HepG2 (cell line): ENCODE results near the gene RHOT1. TPM values are rescaled to one million over a fixed set of nuclear protein-coding genes. Genes with fewer than 3 reads are reported as not detected.
"Not testable (repeated sequence)": the region's sequence is repeated elsewhere in the genome, so short reads cannot be mapped to it uniquely, and the experiment has no call there.

ENCODE experiments used
- ATAC-seq: fragments of 200-7000 bp; cut with Tn5 transposase; 3 replicates; pipeline ENCODE4 v1.9.1; 2020; ENCODE audit warnings: mild to moderate bottlenecking, moderate library complexity
- BruUV-seq: library from RNA; stranded (reverse); fragments of 400-500 nt; replicated peaks from 2 replicates; lab custom pipeline; 2021; lab: Mats Ljungman, UMichigan
- CTCF ChIA-PET: fragments of 300-600 bp; formaldehyde crosslinking; extraction: SDS; loops from one replicate; lab custom pipeline; 2021; ENCODE audit warnings: low total read pairs, inconsistent platforms, low intra/inter-chr PET ratio; lab: Yijun Ruan, JAX
- POLR2A ChIA-PET: fragments of 350-600 bp; sonication (Branson Sonifier 250); formaldehyde crosslinking; loops from one replicate; lab custom pipeline; 2020; ENCODE audit warnings: antibody characterized with exemption, inconsistent platforms; lab: Yijun Ruan, JAX
- DNase-seq: peaks from one replicate; pipeline ENCODE4 v3.0.0-alpha.2; 2015; ENCODE audit warnings: low spot score
- FAIRE-seq: peaks from 3 replicates; lab custom pipeline; 2011; peaks lifted over from hg19 to GRCh38; lab: Jason Lieb, UNC
- H2AFZ ChIP-seq: one replicate; pipeline ENCODE4 v1.6.1; 2011; ENCODE audit warnings: low read length, inconsistent platforms
- H3K27ac ChIP-seq: fragments of 300-600 bp; 3 replicates; pipeline ENCODE4 v1.8.0; 2011; ENCODE audit warnings: mixed run types, mild to moderate bottlenecking, mixed read lengths, low read length, inconsistent platforms; ENCODE audit not compliant: insufficient read depth; ENCODE audit errors: extremely low read length
- H3K27me3 ChIP-seq, 2 experiments: fragments of 200-600 bp in 1 of 2; 2 replicates in 1 of 2; 3 replicates in 1 of 2; pipeline versions ENCODE4 v1.6.0 to v1.8.0; 2011; ENCODE audit warnings: low read length in 2 of 2, mild to moderate bottlenecking in 2 of 2, moderate library complexity in 2 of 2, inconsistent platforms in 1 of 2; ENCODE audit not compliant: insufficient read depth in 2 of 2, control insufficient read depth in 1 of 2
- H3K36me3 ChIP-seq, 2 experiments: fragments of 200-600 bp in 1 of 2; replicated peaks in 1 of 2; 2 replicates in 1 of 2; 3 replicates in 1 of 2; pipeline versions ENCODE4 v1.5.1 to v1.8.0; 2011; ENCODE audit warnings: low read length in 2 of 2, inconsistent platforms in 1 of 2; ENCODE audit not compliant: insufficient read depth in 2 of 2, control insufficient read depth in 1 of 2
- H3K4me1 ChIP-seq: 2 replicates; pipeline ENCODE4 v1.5.1; 2012; ENCODE audit warnings: low read length, inconsistent platforms; ENCODE audit not compliant: insufficient read depth
- H3K4me2 ChIP-seq: 2 replicates; pipeline ENCODE4 v1.6.0; 2011; ENCODE audit warnings: low read depth, low read length, inconsistent platforms
- H3K4me3 ChIP-seq, 3 experiments: fragments of 200-600 bp in 1 of 3; sonication (generic), shearing (Covaris generic) in 1 of 3; replicated peaks in 1 of 3; 2 replicates each; pipeline ENCODE4 v1.5.1; 2011 to 2016; ENCODE audit warnings: low read length in 3 of 3, inconsistent platforms in 2 of 3, low read depth in 2 of 3, mild to moderate bottlenecking in 2 of 3, control low read depth in 1 of 3, mixed read lengths in 1 of 3; ENCODE audit not compliant: insufficient read depth in 1 of 3
- H3K79me2 ChIP-seq: one replicate; pipeline ENCODE4 v1.6.1; 2011; ENCODE audit warnings: low read length, inconsistent platforms; ENCODE audit not compliant: insufficient read depth
- H3K9ac ChIP-seq: 2 replicates; pipeline ENCODE4 v1.6.0; 2011; ENCODE audit warnings: mild to moderate bottlenecking, low read depth, low read length, inconsistent platforms; ENCODE audit not compliant: insufficient read depth
- H3K9me3 ChIP-seq: 2 replicates; pipeline ENCODE4 v1.5.1; 2012; ENCODE audit warnings: mild to moderate bottlenecking, low read length
- H4K20me1 ChIP-seq: 2 replicates; pipeline ENCODE4 v1.6.0; 2011; ENCODE audit warnings: inconsistent platforms, mild to moderate bottlenecking, low read length, moderate library complexity; ENCODE audit not compliant: insufficient read depth
- EEA1 ChIP-seq: sonication (generic); formaldehyde crosslinking; IDR thresholded peaks from 2 replicates; pipeline ENCODE4 v1.5.1; 2020; ENCODE audit warnings: mild to moderate bottlenecking, missing genetic modification reagents, borderline replicate concordance
- EHMT2 ChIP-seq: fragments of 200-600 bp; sonication (generic); IDR thresholded peaks from 2 replicates; pipeline ENCODE4 v1.7.0; 2017; ENCODE audit warnings: antibody characterized with exemption, low read depth, low read length, borderline replicate concordance
- ELF3 ChIP-seq: IDR thresholded peaks from 2 replicates; pipeline ENCODE4 v1.6.1; 2016; ENCODE audit warnings: missing genetic modification reagents, missing compliant biosample characterization
- KDM4B ChIP-seq: sonication (generic); formaldehyde crosslinking; IDR thresholded peaks from 2 replicates; pipeline ENCODE4 v1.4.0; 2020; ENCODE audit warnings: missing genetic modification reagents
- KMT2B ChIP-seq: IDR thresholded peaks from 2 replicates; pipeline ENCODE4 v1.6.1; 2016; ENCODE audit warnings: missing genetic modification reagents, missing compliant biosample characterization
- PBX2 ChIP-seq: IDR thresholded peaks from 2 replicates; pipeline ENCODE4 v1.6.1; 2016; ENCODE audit warnings: control low read depth
- POLR2AphosphoS2 ChIP-seq: IDR thresholded peaks from 2 replicates; pipeline ENCODE4 v1.6.1; 2011; ENCODE audit warnings: low read depth, low read length, improper control_type of control experiment
- TRIM22 ChIP-seq: fragments of 450-650 bp; IDR thresholded peaks from 2 replicates; pipeline ENCODE4 v1.6.1; 2017
- ZBTB20 ChIP-seq: sonication (generic); formaldehyde crosslinking; IDR thresholded peaks from 2 replicates; pipeline ENCODE4 v1.8.1; 2023; ENCODE audit warnings: missing genetic modification reagents, low read depth, mild to moderate bottlenecking, borderline replicate concordance
- ZNF18 ChIP-seq: sonication (generic); formaldehyde crosslinking; IDR thresholded peaks from 2 replicates; pipeline ENCODE4 v1.8.0; 2022; ENCODE audit warnings: mild to moderate bottlenecking, missing genetic modification reagents; ENCODE audit not compliant: insufficient replicate concordance
- ZNF460 ChIP-seq: sonication (generic); formaldehyde crosslinking; IDR thresholded peaks from 2 replicates; pipeline ENCODE4 v1.5.1; 2020; ENCODE audit warnings: missing genetic modification reagents, mild to moderate bottlenecking, borderline replicate concordance
- ZNF550 ChIP-seq: sonication (generic); formaldehyde crosslinking; IDR thresholded peaks from 2 replicates; pipeline ENCODE4 v1.4.0; 2020; ENCODE audit warnings: mild to moderate bottlenecking, missing genetic modification reagents, borderline replicate concordance
- ZNF589 ChIP-seq: sonication (generic); formaldehyde crosslinking; conservative IDR thresholded peaks from 2 replicates; pipeline ENCODE4 v1.8.0; 2022; ENCODE audit warnings: mild to moderate bottlenecking, moderate library complexity, missing genetic modification reagents
- ZNF816 ChIP-seq: sonication (generic); formaldehyde crosslinking; IDR thresholded peaks from 2 replicates; pipeline ENCODE4 v1.8.0; 2022; ENCODE audit warnings: missing genetic modification reagents, mild to moderate bottlenecking, borderline replicate concordance
- WGBS: methylation state at CpG from one replicate; pipeline ENCODE4 v1.1.6; 2017; ENCODE audit warnings: low lambda C conversion rate; 5-methylcytosine and 5-hydroxymethylcytosine counted together
- in situ Hi-C: cut with HindIII; loops from 2 replicates; pipeline ENCODE4 v1.10.0; 2017; ENCODE audit warnings: low pct_unique_long_range_greater_than_20kb; ENCODE audit not compliant: extremely low pct_ligation_motif_present
- intact Hi-C: fragments of 100-400 bp; cut with micrococcal nuclease; formaldehyde crosslinking; loops from one replicate; pipeline ENCODE4 v1.10.0; 2022; ENCODE audit not compliant: unreplicated experiment
- polyA plus RNA-seq, 8 experiments: library from polyadenylated mRNA; depleted of rRNA in 3 of 8; stranded (reverse) in 7 of 8; unstranded in 1 of 8; fragments of >200 nt; fragmentation: Illumina TruSeq in 4 of 8; extraction: Trizol in 4 of 8; gene quantifications; 2 replicates each; pipeline versions ENCODE4 v1.2.1 to v1.2.3, GENCODE V29; 2011 to 2016; ENCODE audit warnings: low read depth in 4 of 8, missing spikeins in 1 of 8, mixed read lengths in 1 of 8; ENCODE audit not compliant: insufficient read depth in 1 of 8
- total RNA-seq, 5 experiments: library from RNA; depleted of rRNA; stranded (reverse); fragments of >200 nt; fragmentation: Illumina TruSeq; extraction: Trizol; gene quantifications; 2 replicates each; pipeline ENCODE4 v1.2.3, GENCODE V29; 2016; ENCODE audit warnings: low read depth in 1 of 5

RHOT1 gene
- total and polyA plus RNA-seq, 2 of the 13 experiments (the other 11 are each of a cell fraction or from before 2014, with no cell fraction given) = 25.6 to 41.5 TPM

GRCh38 chr17:32104158-32104557 lies 38.1 kb upstream of the RHOT1 start:
- CTCF ChIA-PET = no interaction called here
- BruUV-seq = no TSS peak
- in situ Hi-C loops = no loop called here

GRCh38 chr17:32106471-32106981 lies 35.8 kb upstream of the RHOT1 start:
- WGBS = 29% methylated on average over 7 of the region's 7 CpGs
- in situ Hi-C loops, H4K20me1 ChIP-seq, CTCF ChIA-PET, H3K4me3 ChIP-seq, H3K27ac ChIP-seq, H2AFZ ChIP-seq, H3K4me2 ChIP-seq, H3K36me3 ChIP-seq, DNase-seq, H3K79me2 ChIP-seq, ATAC-seq, H3K9ac ChIP-seq, H3K9me3 ChIP-seq, H3K27me3 ChIP-seq, intact Hi-C loops, POLR2A ChIA-PET, BruUV-seq: not testable (repeated sequence)
- peak; percentile 23 for FAIRE-seq
- peaks cover 14% of the 10 kb centered on the region for H3K4me1 ChIP-seq

More at GRCh38 chr17:32104158-32104557, 38.1 kb upstream of the RHOT1 start:
- H3K9ac ChIP-seq = no peak overlapping the region
- peaks cover 12% of the 10 kb centered on the region; the same call in 1 of the 2 replicates for H3K4me1 ChIP-seq
- H3K4me3 ChIP-seq = no peak overlapping the region
- no peak overlapping the region for H3K27ac ChIP-seq
- FAIRE-seq (no peak), ATAC-seq (no peak), DNase-seq (no peak)
- H4K20me1 ChIP-seq = no peaks in the 10 kb centered on the region
- H3K36me3 ChIP-seq = no peaks in the 10 kb centered on the region
- intact Hi-C loops = no loop called here
- no peaks in the 10 kb centered on the region for H3K9me3 ChIP-seq
- no peak overlapping the region for H2AFZ ChIP-seq
- no peaks in the 10 kb centered on the region for H3K27me3 ChIP-seq
- no peaks in the 10 kb centered on the region for H3K79me2 ChIP-seq
- 5% methylated on average over 3 of the region's 3 CpGs for WGBS
- TF ChIP-seq TRIM22 (no peak), KDM4B (CRISPR knock-in tag) (no peak), PBX2 (CRISPR knock-in tag) (no peak), EHMT2 (no peak), ELF3 (no peak), KMT2B (CRISPR knock-in tag) (no peak), ZNF816 (no peak), ZNF550 (CRISPR knock-in tag) (no peak), ZNF460 (no peak), ZBTB20 (CRISPR knock-in tag) (no peak), ZNF18 (CRISPR knock-in tag) (no peak), POLR2AphosphoS2 (no peak), EEA1 (CRISPR knock-in tag) (no peak), ZNF589 (CRISPR knock-in tag) (no peak)
- POLR2A ChIA-PET = no interaction called here
- H3K4me2 ChIP-seq = no peak overlapping the region
